Activated naive CD4-positive, alpha-beta T cell treated with anti-CD3 and anti-CD28 coated beads for 36 hours (primary cell): ENCODE measurements around the gene PRR14. TPM values are rescaled to one million over a fixed set of nuclear protein-coding genes. Genes with fewer than 3 reads are reported as not detected.
"Not testable (repeated sequence)": the region's sequence is repeated elsewhere in the genome, so short reads cannot be mapped to it uniquely, and the experiment has no call there.

Experiments
- CTCF ChIA-PET: fragments of 350-600 bp; sonication (Branson Sonifier 250); formaldehyde crosslinking; loops from one replicate; lab custom pipeline; 2021; ENCODE audit warnings: antibody characterized with exemption; lab: Charles Lee
- DNase-seq: peaks from one replicate; pipeline ENCODE4 v3.0.0-alpha.2; 2020
- H3K27ac Mint-ChIP-seq: one replicate; pipeline ENCODE4 v1.8.0; 2021; ENCODE audit warnings: mild to moderate bottlenecking, mixed read lengths
- H3K27me3 Mint-ChIP-seq: one replicate; pipeline ENCODE4 v1.8.0; 2021; ENCODE audit warnings: low read depth, mixed read lengths
- H3K36me3 Mint-ChIP-seq: one replicate; pipeline ENCODE4 v1.8.0; 2021; ENCODE audit warnings: low read depth, mixed read lengths
- H3K4me1 Mint-ChIP-seq: one replicate; pipeline ENCODE4 v1.8.0; 2021; ENCODE audit warnings: low read depth, mixed read lengths
- H3K4me3 Mint-ChIP-seq: one replicate; pipeline ENCODE4 v1.8.0; 2021; ENCODE audit warnings: mild to moderate bottlenecking, moderate library complexity, mixed read lengths
- H3K9me3 Mint-ChIP-seq: one replicate; pipeline ENCODE4 v1.8.0; 2021; ENCODE audit warnings: mixed read lengths
- intact Hi-C: fragments of 100-400 bp; cut with micrococcal nuclease; formaldehyde crosslinking; loops from one replicate; pipeline ENCODE4 v1.15.1; 2023
- total RNA-seq, 2 experiments: library from RNA; stranded (reverse); gene quantifications; one replicate each; pipeline ENCODE4 v1.2.3, GENCODE V29; 2021

Gene PRR14
- total RNA-seq, 2 experiments from 2014 or later: 50.6 to 52.4 TPM

- CTCF ChIA-PET: interaction anchor here (1.3 kb wide), 1 partner anchor 18 kb away, joined by 5 read pairs; no protein-coding TSS in a partner anchor
- no peaks in the 10 kb centered on the region for H3K9me3 Mint-ChIP-seq
- H3K27me3 Mint-ChIP-seq: no peaks in the 10 kb centered on the region
- H3K36me3 Mint-ChIP-seq: no peaks in the 10 kb centered on the region
- DNase-seq: no peak
- H3K4me1 Mint-ChIP-seq: no peaks in the 10 kb centered on the region
- H3K27ac Mint-ChIP-seq: no peak overlapping the region
- intact Hi-C loops: no loop called here
- H3K4me3 Mint-ChIP-seq: no peak overlapping the region
Measured at GRCh38 chr16:30678586-30678970, 27.8 kb downstream of the PRR14 start.

GRCh38 chr16:30680326-30680725 is 29.6 kb downstream of the PRR14 start:
- Mint-ChIP-seq H3K36me3 (no peaks in the 10 kb centered on the region), H3K4me3 (no peak overlapping the region), H3K4me1 (no peaks in the 10 kb centered on the region), H3K9me3 (no peaks in the 10 kb centered on the region), H3K27ac (no peak overlapping the region), H3K27me3 (no peaks in the 10 kb centered on the region)
- DNase-seq: no peak
- intact Hi-C loops: no loop called here
- CTCF ChIA-PET: interaction anchor here (1.1 to 1.5 kb wide), 2 partner anchors 12 to 13 kb away, joined by 3 to 4 read pairs; no protein-coding TSS in a partner anchor

- Mint-ChIP-seq H3K4me3 (no peak overlapping the region), H3K36me3 (no peaks in the 10 kb centered on the region), H3K9me3 (no peaks in the 10 kb centered on the region), H3K27ac (no peak overlapping the region), H3K4me1 (peaks cover 2% of the 10 kb centered on the region), H3K27me3 (no peaks in the 10 kb centered on the region)
- intact Hi-C loops: no loop called here
- DNase-seq: no peak
- CTCF ChIA-PET: interaction anchor here (1.0 kb wide), 1 partner anchor 11 kb away, joined by 3 read pairs; the partner anchor contains the start of gene SRCAP
Measured at GRCh38 chr16:30688701-30689100, 37.9 kb downstream of the PRR14 start.

- H3K27ac Mint-ChIP-seq: no peak overlapping the region
Measured at GRCh38 chr16:30691907-30692306, 41.1 kb downstream of the PRR14 start.

GRCh38 chr16:30692396-30693064 is 41.8 kb downstream of the PRR14 start:
- Mint-ChIP-seq H3K36me3 (no peaks in the 10 kb centered on the region), H3K4me1 (peaks cover 15% of the 10 kb centered on the region), H3K27ac (no peak overlapping the region), H3K4me3 (no peak overlapping the region), H3K27me3 (no peaks in the 10 kb centered on the region), H3K9me3 (no peaks in the 10 kb centered on the region)
- intact Hi-C loops: loop anchor here (10.0 kb wide), 1 partner anchor 138 kb away; the partner anchor contains the start of gene ZNF764
- DNase-seq: no peak
- CTCF ChIA-PET: interaction anchor here (0.7 to 3.1 kb wide), 7 partner anchors 9 to 64 kb away, joined by 3 to 42 read pairs (median 8); partner anchors contain the start of gene FBRS

More at GRCh38 chr16:30691907-30692306, 41.1 kb downstream of the PRR14 start:
- no peak for DNase-seq
- Mint-ChIP-seq H3K4me1 (peaks cover 9% of the 10 kb centered on the region), H3K36me3 (no peaks in the 10 kb centered on the region), H3K27me3 (no peaks in the 10 kb centered on the region), H3K9me3 (no peaks in the 10 kb centered on the region), H3K4me3 (no peak overlapping the region)
- intact Hi-C loops: loop anchor here (10.0 kb wide), 1 partner anchor 137 kb away; the partner anchor contains the start of gene ZNF764
- CTCF ChIA-PET: interaction anchor here (0.7 to 1.9 kb wide), 2 partner anchors 8 to 16 kb away, joined by 4 to 8 read pairs; no protein-coding TSS in a partner anchor

- CTCF ChIA-PET: interaction anchor here (0.6 to 3.1 kb wide), 13 partner anchors 9 to 247 kb away, joined by 3 to 42 read pairs (median 6); partner anchors contain the start of genes FBRS and PRR14
- Mint-ChIP-seq H3K27me3 (no peaks in the 10 kb centered on the region), H3K9me3 (no peaks in the 10 kb centered on the region), H3K4me3 (no peak overlapping the region), H3K27ac (no peak overlapping the region), H3K36me3 (peaks cover 11% of the 10 kb centered on the region), H3K4me1 (peaks cover 25% of the 10 kb centered on the region)
- intact Hi-C loops: loop anchor here (1.0 to 10.0 kb wide), 4 partner anchors 37 to 265 kb away; partner anchors contain the start of genes DCTPP1, FBRS and ZNF764
- no peak for DNase-seq
Measured at GRCh38 chr16:30694926-30695693, 44.4 kb downstream of the PRR14 start.

- CTCF ChIA-PET: interaction anchor here (0.6 to 2.6 kb wide), 10 partner anchors 9 to 313 kb away, joined by 3 to 20 read pairs (median 4); partner anchors contain the start of genes DCTPP1, FBRS and PRR14
- Mint-ChIP-seq H3K36me3 (peaks cover 19% of the 10 kb centered on the region), H3K4me1 (peaks cover 33% of the 10 kb centered on the region)
- H3K27ac Mint-ChIP-seq, DNase-seq, H3K4me3 Mint-ChIP-seq, H3K9me3 Mint-ChIP-seq, H3K27me3 Mint-ChIP-seq: not testable (repeated sequence)
- intact Hi-C loops: loop anchor here (10.0 kb wide), 1 partner anchor 142 kb away; the partner anchor contains the start of gene ZNF764
Measured at GRCh38 chr16:30696646-30697045, 45.9 kb downstream of the PRR14 start.

- DNase-seq: no peak
- Mint-ChIP-seq H3K4me1 (peaks cover 35% of the 10 kb centered on the region), H3K9me3 (no peaks in the 10 kb centered on the region), H3K27ac (peak overlapping the region; percentile 99), H3K27me3 (no peaks in the 10 kb centered on the region), H3K4me3 (peak overlapping the region; percentile 94), H3K36me3 (peaks cover 23% of the 10 kb centered on the region)
- CTCF ChIA-PET: interaction anchor here (0.6 to 2.6 kb wide), 10 partner anchors 10 to 314 kb away, joined by 3 to 20 read pairs (median 4); partner anchors contain the start of genes DCTPP1, FBRS and PRR14
- intact Hi-C loops: loop anchor here (1.0 to 10.0 kb wide), 13 partner anchors 17 to 762 kb away; partner anchors contain the start of genes ARMC5, CFAP119, FBRS and PHKG2
Measured at GRCh38 chr16:30697264-30698138, 46.7 kb downstream of the PRR14 start.

- no peaks in the 10 kb centered on the region for H3K27me3 Mint-ChIP-seq
- no peaks in the 10 kb centered on the region for H3K9me3 Mint-ChIP-seq
- peak overlapping the region; percentile 94 for H3K4me3 Mint-ChIP-seq
- intact Hi-C loops: loop anchor here (1.0 to 10.0 kb wide), 13 partner anchors 17 to 761 kb away; partner anchors contain the start of genes ARMC5, CFAP119, FBRS and PHKG2
- H3K36me3 Mint-ChIP-seq: peaks cover 29% of the 10 kb centered on the region
- H3K4me1 Mint-ChIP-seq: peaks cover 37% of the 10 kb centered on the region
- peak; percentile 100 for DNase-seq
- H3K27ac Mint-ChIP-seq: peak overlapping the region; percentile 99
- CTCF ChIA-PET: interaction anchor here (0.9 to 2.6 kb wide), 2 partner anchors 39 to 47 kb away, joined by 3 to 20 read pairs; partner anchors contain the start of genes FBRS and PRR14
Measured at GRCh38 chr16:30698139-30698815, 47.5 kb downstream of the PRR14 start.

GRCh38 chr16:30698816-30699614 is 48.3 kb downstream of the PRR14 start, which contains the start of gene SRCAP:
SRCAP (plus strand) TSS chr16:30699171; CDS start chr16:30700825, 1,654 bp downstream.
- no peaks in the 10 kb centered on the region for H3K9me3 Mint-ChIP-seq
- intact Hi-C loops: loop anchor here (1.0 to 10.0 kb wide), 13 partner anchors 16 to 760 kb away; partner anchors contain the start of genes ARMC5, CFAP119, FBRS and PHKG2
- H3K27ac Mint-ChIP-seq: peak within 1 kb of the TSS; percentile 99
- H3K36me3 Mint-ChIP-seq: peaks cover 32% of the 10 kb centered on the region
- CTCF ChIA-PET: interaction anchor here (0.6 to 1.2 kb wide), 3 partner anchors 10 to 201 kb away, joined by 3 to 4 read pairs (median 4); no protein-coding TSS in a partner anchor
- peak within 1 kb of the TSS; percentile 94 for H3K4me3 Mint-ChIP-seq
- H3K27me3 Mint-ChIP-seq: no peaks in the 10 kb centered on the region
- peaks cover 32% of the 10 kb centered on the region for H3K4me1 Mint-ChIP-seq
- DNase-seq: peak; percentile 86
